Activated CD4-positive, alpha-beta T cell treated with anti-CD3 and anti-CD28 coated beads for 4 hours (primary cell): ENCODE results near the gene CHTF18.
"Not testable (repeated sequence)": the region's sequence is repeated elsewhere in the genome, so short reads cannot be mapped to it uniquely, and the experiment has no call there.

ENCODE experiments used
- DNase-seq, 2 donors: peaks; one replicate each; pipeline ENCODE4 v3.0.0-alpha.2; 2020

Gene CHTF18

GRCh38 chr16:813916-814412, 25.5 kb downstream of the CHTF18 start:
- no peak for DNase-seq

- DNase-seq, result no peak
Observed at GRCh38 chr16:814974-815373, 26.6 kb downstream of the CHTF18 start.

GRCh38 chr16:815861-816260, 27.4 kb downstream of the CHTF18 start:
- DNase-seq, result no peak

GRCh38 chr16:817001-817906, 28.8 kb downstream of the CHTF18 start:
- DNase-seq, result no peak

GRCh38 chr16:818132-818531, 29.7 kb downstream of the CHTF18 start:
- no peak for DNase-seq

- DNase-seq, result no peak
Observed at GRCh38 chr16:818592-818991, 30.2 kb downstream of the CHTF18 start.

- DNase-seq, result no peak
Observed at GRCh38 chr16:819336-820043, 31.1 kb downstream of the CHTF18 start.

- not testable (repeated sequence) for DNase-seq
Observed at GRCh38 chr16:820044-820408, 31.6 kb downstream of the CHTF18 start.

- DNase-seq, result no peak
Observed at GRCh38 chr16:820748-821147, 32.3 kb downstream of the CHTF18 start.

GRCh38 chr16:821751-822150, 33.3 kb downstream of the CHTF18 start:
- DNase-seq, result no peak

GRCh38 chr16:822174-822908, 33.9 kb downstream of the CHTF18 start:
- DNase-seq, result no peak

GRCh38 chr16:822909-823297, 34.5 kb downstream of the CHTF18 start:
- DNase-seq, result no peak

GRCh38 chr16:824194-824593, 35.8 kb downstream of the CHTF18 start:
- DNase-seq, result no peak

- no peak for DNase-seq
Observed at GRCh38 chr16:824601-825000, 36.2 kb downstream of the CHTF18 start.

GRCh38 chr16:825341-826061, 37.1 kb downstream of the CHTF18 start:
- DNase-seq, result no peak

- no peak for DNase-seq
Observed at GRCh38 chr16:827513-827912, 39.1 kb downstream of the CHTF18 start.

- DNase-seq, result no peak
Observed at GRCh38 chr16:828891-829290, 40.5 kb downstream of the CHTF18 start.

GRCh38 chr16:830107-830870, 41.9 kb downstream of the CHTF18 start:
- no peak for DNase-seq

- no peak for DNase-seq
Observed at GRCh38 chr16:830871-831570, 42.6 kb downstream of the CHTF18 start.

- no peak for DNase-seq
Observed at GRCh38 chr16:831571-832413, 43.4 kb downstream of the CHTF18 start.
